Parathyroid adenoma (tissue), 2 donors: Measurements from ENCODE around the gene HS6ST3.

Experiments used
- H2AFZ ChIP-seq: fragments of 300-600 bp; sonication (generic); one replicate; pipeline ENCODE4 v1.7.0; 2017; ENCODE audit warnings: antibody characterized with exemption, mild to moderate bottlenecking
- H3K27ac ChIP-seq: fragments of 300-600 bp; sonication (generic); one replicate; pipeline ENCODE4 v1.7.0; 2017
- H3K27me3 ChIP-seq: fragments of 300-600 bp; sonication (generic); one replicate; pipeline ENCODE4 v1.7.0; 2017; ENCODE audit warnings: low read length; ENCODE audit not compliant: control insufficient read depth, insufficient read depth
- H3K36me3 ChIP-seq: fragments of 300-600 bp; sonication (generic); one replicate; pipeline ENCODE4 v1.7.0; 2017; ENCODE audit warnings: low read length; ENCODE audit not compliant: control insufficient read depth, insufficient read depth
- H3K4me1 ChIP-seq: fragments of 300-600 bp; sonication (generic); one replicate; pipeline ENCODE4 v1.7.0; 2017; ENCODE audit warnings: control low read depth
- H3K4me2 ChIP-seq: fragments of 300-600 bp; sonication (generic); one replicate; pipeline ENCODE4 v1.7.0; 2017; ENCODE audit warnings: low read length
- H3K4me3 ChIP-seq: fragments of 300-600 bp; sonication (generic); one replicate; pipeline ENCODE4 v1.7.0; 2017; ENCODE audit warnings: low read depth, low read length
- H3K79me2 ChIP-seq: fragments of 300-600 bp; sonication (generic); one replicate; pipeline ENCODE4 v1.7.0; 2017; ENCODE audit warnings: control low read depth
- H3K9ac ChIP-seq: fragments of 300-600 bp; sonication (generic); one replicate; pipeline ENCODE4 v1.7.0; 2017; ENCODE audit warnings: mild to moderate bottlenecking
- H3K9me3 ChIP-seq: fragments of 300-600 bp; sonication (generic); one replicate; pipeline ENCODE4 v1.7.0; 2017; ENCODE audit warnings: low read length; ENCODE audit not compliant: control insufficient read depth
- CTCF ChIP-seq: fragments of 300-600 bp; sonication (generic); IDR thresholded peaks from one replicate; pipeline ENCODE4 v1.7.0; 2017; ENCODE audit warnings: antibody characterized with exemption, mild to moderate bottlenecking
- donor health status: primary hyperparathyroidism.

HS6ST3 gene

GRCh38 chr13:96817336-96817941, 727.5 kb downstream of the HS6ST3 start:
- H3K9me3 ChIP-seq: no peaks in the 10 kb centered on the region
- H3K4me1 ChIP-seq: peaks cover 11% of the 10 kb centered on the region
- TF ChIP-seq CTCF: peak; percentile 51
- no peak overlapping the region for H3K27ac ChIP-seq
- H3K4me3 ChIP-seq: no peak overlapping the region
- H3K36me3 ChIP-seq: no peaks in the 10 kb centered on the region
- H3K9ac ChIP-seq: no peak overlapping the region
- H3K4me2 ChIP-seq: peak overlapping the region; percentile 41
- no peaks in the 10 kb centered on the region for H3K79me2 ChIP-seq
- H3K27me3 ChIP-seq: no peaks in the 10 kb centered on the region
- peak overlapping the region; percentile 46 for H2AFZ ChIP-seq

- Histone ChIP-seq H3K27me3 (no peaks in the 10 kb centered on the region), H3K4me2 (no peak overlapping the region), H3K9me3 (no peaks in the 10 kb centered on the region), H3K4me3 (no peak overlapping the region), H3K79me2 (no peaks in the 10 kb centered on the region), H3K27ac (no peak overlapping the region), H3K36me3 (no peaks in the 10 kb centered on the region), H2AFZ (no peak overlapping the region), H3K4me1 (peaks cover 15% of the 10 kb centered on the region), H3K9ac (no peak overlapping the region)
- TF ChIP-seq CTCF: no peak
Observed at GRCh38 chr13:96819375-96819774, 729.5 kb downstream of the HS6ST3 start.

- Histone ChIP-seq H3K27me3 (no peaks in the 10 kb centered on the region), H3K4me1 (peaks cover 15% of the 10 kb centered on the region), H3K9ac (no peak overlapping the region), H3K36me3 (no peaks in the 10 kb centered on the region), H3K9me3 (no peaks in the 10 kb centered on the region), H2AFZ (peak overlapping the region; percentile 22), H3K4me2 (no peak overlapping the region), H3K27ac (peak overlapping the region; percentile 54), H3K79me2 (no peaks in the 10 kb centered on the region), H3K4me3 (no peak overlapping the region)
- TF ChIP-seq CTCF: no peak
Observed at GRCh38 chr13:96821381-96821780, 731.5 kb downstream of the HS6ST3 start.

GRCh38 chr13:96821971-96822370, 732.1 kb downstream of the HS6ST3 start:
- Histone ChIP-seq H3K4me3 (peak overlapping the region; percentile 23), H3K27ac (peak overlapping the region; percentile 54), H3K4me2 (peak overlapping the region; percentile 62), H3K27me3 (no peaks in the 10 kb centered on the region), H3K36me3 (no peaks in the 10 kb centered on the region), H2AFZ (peak overlapping the region; percentile 57), H3K79me2 (no peaks in the 10 kb centered on the region), H3K4me1 (peaks cover 12% of the 10 kb centered on the region), H3K9me3 (no peaks in the 10 kb centered on the region), H3K9ac (no peak overlapping the region)
- TF ChIP-seq CTCF: no peak

GRCh38 chr13:96822895-96823294, 733.0 kb downstream of the HS6ST3 start:
- H3K27ac ChIP-seq: peak overlapping the region; percentile 54
- TF ChIP-seq CTCF: peak; percentile 31
- no peaks in the 10 kb centered on the region for H3K9me3 ChIP-seq
- H2AFZ ChIP-seq: peak overlapping the region; percentile 57
- peak overlapping the region; percentile 23 for H3K4me3 ChIP-seq
- no peak overlapping the region for H3K9ac ChIP-seq
- H3K79me2 ChIP-seq: no peaks in the 10 kb centered on the region
- H3K36me3 ChIP-seq: no peaks in the 10 kb centered on the region
- no peaks in the 10 kb centered on the region for H3K27me3 ChIP-seq
- peaks cover 10% of the 10 kb centered on the region for H3K4me1 ChIP-seq
- peak overlapping the region; percentile 62 for H3K4me2 ChIP-seq
